Dedifferentiated amniotic fluid mesenchymal stem cell (primary cell): ENCODE data around the gene SMAD4.
A peak's percentile ranks its signal among the peaks of the same experiment; 100 is the strongest.
"Not testable (repeated sequence)": the region's sequence is repeated elsewhere in the genome, so short reads cannot be mapped to it uniquely, and the experiment has no call there.

ENCODE experiments used
- DNase-seq: peaks from one replicate; pipeline ENCODE4 v3.0.0-alpha.2; 2016; ENCODE audit errors: extremely low spot score

The SMAD4 gene

GRCh38 chr18:51070545-51070944 lies 40.5 kb downstream of the SMAD4 start:
- peak; percentile 84 for DNase-seq

GRCh38 chr18:51072586-51073313 lies 42.7 kb downstream of the SMAD4 start:
- DNase-seq: no peak

GRCh38 chr18:51074605-51075004 lies 44.6 kb downstream of the SMAD4 start:
- DNase-seq: no peak

GRCh38 chr18:51076503-51076902 lies 46.5 kb downstream of the SMAD4 start:
- DNase-seq: no peak

GRCh38 chr18:51077217-51077616 lies 47.2 kb downstream of the SMAD4 start:
- no peak for DNase-seq

- DNase-seq: no peak
These were observed 48.0 kb downstream of the SMAD4 start for GRCh38 chr18:51078026-51078425.

- no peak for DNase-seq
These were observed 52.7 kb downstream of the SMAD4 start for GRCh38 chr18:51082571-51083267.

GRCh38 chr18:51083398-51083797 lies 53.4 kb downstream of the SMAD4 start:
- DNase-seq: no peak

- DNase-seq: no peak
These were observed 58.4 kb downstream of the SMAD4 start for GRCh38 chr18:51088410-51088809.

GRCh38 chr18:51089691-51090090 lies 59.7 kb downstream of the SMAD4 start:
- no peak for DNase-seq

GRCh38 chr18:51091270-51091669 lies 61.3 kb downstream of the SMAD4 start:
- DNase-seq: no peak

GRCh38 chr18:51092117-51092516 lies 62.1 kb downstream of the SMAD4 start:
- DNase-seq: no peak

- DNase-seq: not testable (repeated sequence)
These were observed 63.0 kb downstream of the SMAD4 start for GRCh38 chr18:51092967-51093366.

- no peak for DNase-seq
These were observed 67.2 kb downstream of the SMAD4 start for GRCh38 chr18:51097021-51097822.

- DNase-seq: no peak
These were observed 68.1 kb downstream of the SMAD4 start for GRCh38 chr18:51098082-51098481.

GRCh38 chr18:51098513-51098912 lies 68.5 kb downstream of the SMAD4 start:
- no peak for DNase-seq

GRCh38 chr18:51100385-51101120 lies 70.5 kb downstream of the SMAD4 start:
- DNase-seq: no peak

GRCh38 chr18:51107082-51107481 lies 77.1 kb downstream of the SMAD4 start:
- DNase-seq: no peak

- no peak for DNase-seq
These were observed 77.7 kb downstream of the SMAD4 start for GRCh38 chr18:51107598-51108305.

- no peak for DNase-seq
These were observed 78.3 kb downstream of the SMAD4 start for GRCh38 chr18:51108330-51108729.

GRCh38 chr18:51110073-51110797 lies 80.2 kb downstream of the SMAD4 start:
- no peak for DNase-seq
